ENCODE data around the gene NOP9. TPM values are rescaled to one million over a fixed set of nuclear protein-coding genes. Genes with fewer than 3 reads are reported as not detected.

Gene NOP9
- total RNA-seq, 1 experiment from 2014 or later = 35.1 TPM

DNA sequence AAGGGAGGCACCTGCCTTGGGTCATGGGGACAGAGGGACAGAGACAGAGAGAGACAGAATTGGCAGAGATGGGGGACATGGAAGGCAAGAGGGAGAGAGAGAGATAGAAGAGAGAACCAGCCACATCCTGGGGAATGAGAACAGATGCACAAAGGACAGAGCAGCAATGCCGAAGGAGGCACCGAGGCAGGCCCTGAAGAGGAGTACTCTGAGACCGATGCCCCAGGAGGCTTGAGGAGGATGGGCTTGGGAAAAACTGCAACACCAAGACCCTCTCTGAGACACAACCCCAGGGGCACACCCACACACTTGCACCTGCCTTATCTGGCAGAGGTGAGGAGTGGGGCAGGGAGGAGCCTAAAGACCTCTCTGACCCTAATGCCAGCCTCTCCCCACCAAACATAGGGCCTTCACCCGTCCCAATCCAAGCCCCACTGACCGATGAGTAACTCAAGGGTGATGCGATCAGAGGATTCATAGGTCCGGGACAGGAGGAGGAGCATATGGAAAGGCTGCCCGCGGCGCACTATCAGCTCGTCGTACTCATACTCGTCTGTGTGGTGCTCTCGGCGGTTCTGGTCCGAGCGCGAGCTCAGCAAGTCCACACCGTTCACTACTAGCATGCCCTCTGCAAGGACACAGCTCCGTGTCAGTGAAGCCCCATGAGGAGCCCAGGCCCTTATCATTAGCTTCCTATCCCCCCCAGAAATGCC is 38.2 kb upstream of the NOP9 start:
- Histone ChIP-seq H3K4me1 (peaks cover 12% of the 10 kb centered on the region; the same call in 1 of the 2 replicates), H3K9me3 (no peaks in the 10 kb centered on the region), H3K4me3 (ENCODE audit: low read depth, low read length) (no peak overlapping the region), H3K36me3 (ENCODE audit: control insufficient read depth, insufficient read depth, low read length) (no peaks in the 10 kb centered on the region), H3K27me3 (replicated peaks; ENCODE audit: control insufficient read depth, insufficient read depth, low read length) (no peaks in the 10 kb centered on the region)
- ChIA-PET POLR2A (interaction anchor here (1.1 kb wide), 1 partner anchor 10 kb away, joined by 4 read pairs; the partner anchor contains the start of gene RABGGTA), CTCF (interaction anchor here (1.7 kb wide), 1 partner anchor 9 kb away, joined by 3 read pairs; no protein-coding TSS in a partner anchor)
- Mint-ChIP-seq H3K27me3 (ENCODE audit: insufficient read depth, unreplicated experiment) (no peaks in the 10 kb centered on the region), H3K9me3 (ENCODE audit: unreplicated experiment) (no peaks in the 10 kb centered on the region), H3K4me3 (ENCODE audit: unreplicated experiment) (no peak overlapping the region), H3K27ac (ENCODE audit: unreplicated experiment) (no peak overlapping the region), H3K36me3 (ENCODE audit: insufficient read depth, unreplicated experiment) (no peaks in the 10 kb centered on the region), H3K4me1 (ENCODE audit: low read depth, unreplicated experiment) (no peaks in the 10 kb centered on the region)
- intact Hi-C loops (cut with micrococcal nuclease; ENCODE audit: unreplicated experiment) = no loop called here
- TF ChIP-seq, protein P1, sequence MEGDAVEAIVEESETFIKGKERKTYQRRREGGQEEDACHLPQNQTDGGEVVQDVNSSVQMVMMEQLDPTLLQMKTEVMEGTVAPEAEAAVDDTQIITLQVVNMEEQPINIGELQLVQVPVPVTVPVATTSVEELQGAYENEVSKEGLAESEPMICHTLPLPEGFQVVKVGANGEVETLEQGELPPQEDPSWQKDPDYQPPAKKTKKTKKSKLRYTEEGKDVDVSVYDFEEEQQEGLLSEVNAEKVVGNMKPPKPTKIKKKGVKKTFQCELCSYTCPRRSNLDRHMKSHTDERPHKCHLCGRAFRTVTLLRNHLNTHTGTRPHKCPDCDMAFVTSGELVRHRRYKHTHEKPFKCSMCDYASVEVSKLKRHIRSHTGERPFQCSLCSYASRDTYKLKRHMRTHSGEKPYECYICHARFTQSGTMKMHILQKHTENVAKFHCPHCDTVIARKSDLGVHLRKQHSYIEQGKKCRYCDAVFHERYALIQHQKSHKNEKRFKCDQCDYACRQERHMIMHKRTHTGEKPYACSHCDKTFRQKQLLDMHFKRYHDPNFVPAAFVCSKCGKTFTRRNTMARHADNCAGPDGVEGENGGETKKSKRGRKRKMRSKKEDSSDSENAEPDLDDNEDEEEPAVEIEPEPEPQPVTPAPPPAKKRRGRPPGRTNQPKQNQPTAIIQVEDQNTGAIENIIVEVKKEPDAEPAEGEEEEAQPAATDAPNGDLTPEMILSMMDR (IDR thresholded peaks at IDR 0.05; ENCODE audit: insufficient read depth in 1 of 2, low read depth in 1 of 2, low read length in 1 of 2, severe bottlenecking in 1 of 2, unreplicated experiment in 1 of 2) = no peak
- DNase-seq = no peak
- BruUV-seq (replicated peaks) = no TSS peak

DNA sequence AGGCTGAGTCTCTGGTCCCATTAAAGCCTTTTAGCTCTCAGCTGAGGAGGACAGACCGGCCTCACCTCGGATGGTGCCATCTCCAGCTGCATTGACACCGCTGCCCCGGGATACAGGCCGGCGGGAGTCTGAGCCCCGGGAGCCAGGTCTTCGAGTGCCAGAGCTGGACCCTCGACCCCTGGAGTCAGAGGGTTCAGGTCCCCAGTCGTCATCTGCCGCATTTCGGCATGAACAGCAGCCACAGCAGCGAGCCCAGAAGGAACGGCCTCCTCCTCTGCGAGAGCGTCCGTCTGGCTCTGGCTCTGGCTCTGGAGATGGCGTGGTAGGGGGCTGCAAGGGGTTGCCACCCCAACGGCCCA is 37.7 kb upstream of the NOP9 start:
- no peaks in the 10 kb centered on the region for H3K27me3 ChIP-seq (replicated peaks; ENCODE audit: control insufficient read depth, insufficient read depth, low read length)
- no peaks in the 10 kb centered on the region for H3K27me3 Mint-ChIP-seq (ENCODE audit: insufficient read depth, unreplicated experiment)
- no peak overlapping the region for H3K4me3 ChIP-seq (ENCODE audit: low read depth, low read length)
- no peaks in the 10 kb centered on the region for H3K9me3 Mint-ChIP-seq (ENCODE audit: unreplicated experiment)
- no peak overlapping the region for H3K27ac Mint-ChIP-seq (ENCODE audit: unreplicated experiment)
- TF ChIP-seq, protein P1 (IDR thresholded peaks at IDR 0.05; ENCODE audit: insufficient read depth in 1 of 2, low read depth in 1 of 2, low read length in 1 of 2, severe bottlenecking in 1 of 2, unreplicated experiment in 1 of 2) = no peak
- H3K4me1 ChIP-seq = peaks cover 12% of the 10 kb centered on the region; the same call in 1 of the 2 replicates
- POLR2A ChIA-PET = interaction anchor here (1.1 kb wide), 1 partner anchor 9 kb away, joined by 4 read pairs; the partner anchor contains the start of gene RABGGTA
- no TSS peak for BruUV-seq (replicated peaks)
- H3K4me3 Mint-ChIP-seq (ENCODE audit: unreplicated experiment) = no peak overlapping the region
- no peaks in the 10 kb centered on the region for H3K36me3 ChIP-seq (ENCODE audit: control insufficient read depth, insufficient read depth, low read length)
- no peaks in the 10 kb centered on the region for H3K4me1 Mint-ChIP-seq (ENCODE audit: low read depth, unreplicated experiment)
- peaks cover under 1% of the 10 kb centered on the region for H3K36me3 Mint-ChIP-seq (ENCODE audit: insufficient read depth, unreplicated experiment)
- intact Hi-C loops (cut with micrococcal nuclease; ENCODE audit: unreplicated experiment) = no loop called here
- CTCF ChIA-PET = interaction anchor here (1.7 kb wide), 1 partner anchor 9 kb away, joined by 3 read pairs; no protein-coding TSS in a partner anchor
- no peak for DNase-seq
- no peaks in the 10 kb centered on the region for H3K9me3 ChIP-seq

DNA sequence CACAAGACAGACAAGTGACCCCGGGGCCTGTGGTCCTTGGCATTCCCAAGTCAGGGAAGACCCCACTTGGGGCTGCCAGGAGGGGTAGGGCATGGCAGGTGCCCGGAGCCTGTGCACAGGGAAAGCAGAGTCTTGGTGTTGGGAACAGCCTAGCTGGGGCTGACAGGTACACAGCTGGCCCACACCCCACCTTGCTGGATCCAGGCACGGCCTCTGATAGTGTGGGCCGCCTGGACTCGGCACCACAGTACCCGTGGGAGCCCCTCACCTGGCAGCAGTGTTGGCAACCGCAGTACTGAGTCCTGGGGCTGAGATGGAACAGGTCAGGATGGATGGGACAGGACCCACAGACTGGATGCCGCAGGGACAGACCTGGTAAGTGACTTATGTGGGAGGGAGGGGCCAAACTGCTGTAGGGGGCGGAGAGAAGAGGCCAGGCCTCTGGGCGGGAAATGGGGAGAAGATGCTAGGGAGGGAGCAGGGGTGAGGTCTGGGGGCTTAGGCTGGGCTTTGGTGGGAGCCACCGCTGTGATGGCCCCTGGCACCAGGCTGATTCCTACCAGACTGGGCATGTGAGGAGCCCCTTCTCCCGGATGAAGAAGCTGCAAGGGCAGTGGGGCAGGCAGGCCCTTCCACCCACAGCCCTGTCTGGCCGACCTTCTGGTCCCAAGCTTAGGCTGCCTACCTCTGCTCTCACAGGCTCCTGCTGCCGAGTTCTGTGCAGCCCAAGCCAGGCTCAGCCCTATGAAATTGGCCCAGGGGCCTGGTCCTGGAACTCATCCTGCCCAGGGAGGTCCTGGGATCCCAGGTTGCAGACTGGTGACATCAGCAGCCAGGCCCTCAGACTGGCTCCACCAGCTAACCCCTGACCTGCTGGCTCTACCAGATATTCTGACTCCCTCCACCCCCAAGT is 36.6 kb upstream of the NOP9 start, which contains the start of gene TGM1:
TGM1 (minus strand) TSS at position 357 of the 913 bp plus-strand sequence. CDS start 825 bp downstream, outside the sequence.
- POLR2A ChIA-PET = interaction anchor here (1.8 kb wide), 1 partner anchor 21 kb away, joined by 5 read pairs; the partner anchor contains the start of gene TINF2

More for the DNA sequence above, 36.6 kb upstream of the NOP9 start, which contains the start of gene TGM1:
- CTCF ChIA-PET = interaction anchor here (1.1 kb wide), 1 partner anchor 20 kb away, joined by 3 read pairs; the partner anchor contains the start of gene TINF2
- peaks cover 6% of the 10 kb centered on the region for H3K36me3 Mint-ChIP-seq (ENCODE audit: insufficient read depth, unreplicated experiment)
- Histone ChIP-seq H3K27me3 (replicated peaks; ENCODE audit: control insufficient read depth, insufficient read depth, low read length) (no peaks in the 10 kb centered on the region), H3K36me3 (ENCODE audit: control insufficient read depth, insufficient read depth, low read length) (no peaks in the 10 kb centered on the region), H3K4me1 (peaks cover 12% of the 10 kb centered on the region; the same call in 1 of the 2 replicates), H3K9me3 (no peaks in the 10 kb centered on the region), H3K4me3 (ENCODE audit: low read depth, low read length) (no peak within 1 kb of the TSS)
- intact Hi-C loops (cut with micrococcal nuclease; ENCODE audit: unreplicated experiment) = no loop called here
- no peaks in the 10 kb centered on the region for H3K9me3 Mint-ChIP-seq (ENCODE audit: unreplicated experiment)
- TF ChIP-seq, protein P1 (IDR thresholded peaks at IDR 0.05; ENCODE audit: insufficient read depth in 1 of 2, low read depth in 1 of 2, low read length in 1 of 2, severe bottlenecking in 1 of 2, unreplicated experiment in 1 of 2) = no peak
- H3K27ac Mint-ChIP-seq (ENCODE audit: unreplicated experiment) = peak within 1 kb of the TSS; percentile 50
- BruUV-seq (replicated peaks) = no TSS peak
- H3K4me1 Mint-ChIP-seq (ENCODE audit: low read depth, unreplicated experiment) = no peaks in the 10 kb centered on the region
- no peaks in the 10 kb centered on the region for H3K27me3 Mint-ChIP-seq (ENCODE audit: insufficient read depth, unreplicated experiment)
- peak; percentile 36 to 47 for DNase-seq
- no peak within 1 kb of the TSS for H3K4me3 Mint-ChIP-seq (ENCODE audit: unreplicated experiment)
